Head of caudate nucleus (tissue), 42 donors: ENCODE measurements around the gene DPP10.
A peak's percentile ranks its signal among the peaks of the same experiment; 100 is the strongest.
"Not testable (repeated sequence)": the region's sequence is repeated elsewhere in the genome, so short reads cannot be mapped to it uniquely, and the experiment has no call there.

ENCODE experiments used
- DNase-seq, 42 donors: peaks; one replicate each; pipeline versions ENCODE4 v3.0.0 to v3.0.0-alpha.2; 2020 to 2021; ENCODE audit warnings: mixed read lengths in 7 of 42
- intact Hi-C: fragments of 100-400 bp; cut with DNase I; formaldehyde crosslinking; loops from one replicate; pipeline ENCODE4 v1.15.0; 2022

The DPP10 gene

GRCh38 chr2:114880046-114880445 lies 437.6 kb downstream of the DPP10 start:
- no peak for DNase-seq
- intact Hi-C loops: no loop called here

- intact Hi-C loops: no loop called here
- DNase-seq: no peak
Measured at GRCh38 chr2:114919985-114920384, 477.5 kb downstream of the DPP10 start.

GRCh38 chr2:114922076-114922475 lies 479.6 kb downstream of the DPP10 start:
- intact Hi-C loops: no loop called here
- DNase-seq: no peak

DNA sequence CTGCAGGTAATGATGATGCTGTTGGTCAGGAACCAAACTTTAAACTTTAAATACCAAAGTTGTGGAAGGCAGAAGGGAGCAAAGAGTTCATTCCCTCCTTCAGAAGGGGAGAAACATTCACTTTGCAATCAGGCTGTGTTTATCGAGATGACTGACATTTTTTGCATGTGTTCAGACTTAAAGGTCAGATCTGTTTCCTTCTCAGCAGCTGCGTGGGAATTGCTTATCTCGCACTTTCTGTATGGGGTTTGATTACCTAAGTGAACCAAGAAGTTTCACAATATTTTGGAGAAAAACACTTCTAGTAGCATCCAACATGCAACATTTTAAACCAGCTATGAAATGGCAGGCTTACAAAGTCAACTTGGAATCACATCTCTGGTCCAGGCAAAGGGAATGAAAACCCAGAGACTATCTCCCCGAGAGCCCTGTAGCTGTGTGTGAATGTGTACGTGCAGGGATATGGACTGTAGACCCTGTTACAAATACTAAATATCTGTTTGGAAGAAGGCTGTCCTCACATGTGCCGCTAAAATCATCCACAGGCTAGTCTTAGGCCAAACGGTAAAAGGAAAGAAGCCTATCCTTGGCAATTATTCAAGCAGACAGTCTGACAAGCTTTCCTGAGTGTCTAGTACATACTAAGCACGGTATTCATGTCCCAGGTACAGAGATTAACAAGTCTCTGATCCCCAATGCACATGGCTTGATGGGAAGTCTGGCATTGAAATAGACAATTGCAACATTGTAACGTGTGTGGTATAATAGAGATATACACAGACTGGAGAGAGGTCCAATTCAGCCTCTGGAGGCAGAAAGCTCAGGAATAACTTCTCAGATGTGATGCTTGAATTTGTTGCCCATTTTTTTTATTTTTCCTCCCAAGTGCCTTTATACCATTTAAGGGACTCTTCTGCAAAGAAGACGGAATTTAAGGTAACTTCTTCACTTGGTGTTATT lies 483.1 kb downstream of the DPP10 start:
- intact Hi-C loops: no loop called here
- no peak for DNase-seq

GRCh38 chr2:114926303-114926702 lies 483.9 kb downstream of the DPP10 start:
- no peak for DNase-seq
- intact Hi-C loops: no loop called here

GRCh38 chr2:114929225-114929624 lies 486.8 kb downstream of the DPP10 start:
- intact Hi-C loops: no loop called here
- DNase-seq: no peak

GRCh38 chr2:114933671-114934241 lies 491.3 kb downstream of the DPP10 start:
- DNase-seq: no peak
- intact Hi-C loops: no loop called here

DNA sequence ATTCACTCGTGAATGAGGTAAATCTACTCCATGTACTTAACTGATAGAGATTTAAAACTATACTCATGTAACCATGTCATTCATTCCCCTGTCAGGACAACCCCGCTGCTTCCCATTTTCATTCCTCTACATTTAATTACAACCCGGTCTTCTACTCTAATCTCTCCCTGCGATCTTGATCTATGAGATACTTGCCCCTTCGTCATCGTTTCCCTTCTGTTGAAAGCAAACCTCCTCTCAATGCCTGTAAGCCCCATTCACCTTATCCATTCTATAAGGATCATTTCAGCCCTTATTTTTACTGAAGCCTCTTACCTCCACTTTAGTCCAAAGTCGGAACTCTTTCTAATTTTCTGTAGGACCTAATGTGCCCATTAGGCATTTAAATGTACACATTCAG lies 492.6 kb downstream of the DPP10 start:
- DNase-seq: no peak
- intact Hi-C loops: no loop called here

DNA sequence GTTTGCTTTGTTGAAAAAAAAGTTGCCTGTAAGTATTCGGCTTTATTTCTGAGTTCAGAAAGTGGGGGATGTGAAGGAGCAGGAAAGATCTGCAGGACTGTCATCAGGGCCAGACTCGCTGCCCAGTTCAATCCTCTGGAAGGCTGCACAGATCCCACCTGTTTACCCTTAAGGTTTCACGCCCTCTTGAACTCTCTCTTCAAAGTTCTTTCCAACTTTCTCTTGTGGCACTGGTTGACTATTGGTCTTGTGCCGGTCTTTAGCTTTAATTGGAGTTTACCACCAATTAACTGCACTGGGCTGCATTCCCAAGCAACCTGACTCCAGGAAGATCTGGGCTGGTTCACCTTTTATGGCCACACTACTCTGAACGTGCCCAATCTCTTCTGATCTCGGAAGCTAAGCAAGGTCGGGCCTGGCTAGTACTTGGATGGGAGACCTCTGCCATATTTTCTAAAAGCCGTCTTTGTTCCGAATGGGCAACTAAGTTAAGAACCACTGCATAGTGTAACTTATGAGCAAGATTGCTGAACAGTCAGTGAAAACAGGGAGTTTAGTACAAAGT lies 495.0 kb downstream of the DPP10 start:
- intact Hi-C loops: no loop called here

GRCh38 chr2:114940785-114941458 lies 498.5 kb downstream of the DPP10 start:
- intact Hi-C loops: no loop called here
- DNase-seq: no peak

More for the DNA sequence above, 495.0 kb downstream of the DPP10 start:
- DNase-seq: no peak

DNA sequence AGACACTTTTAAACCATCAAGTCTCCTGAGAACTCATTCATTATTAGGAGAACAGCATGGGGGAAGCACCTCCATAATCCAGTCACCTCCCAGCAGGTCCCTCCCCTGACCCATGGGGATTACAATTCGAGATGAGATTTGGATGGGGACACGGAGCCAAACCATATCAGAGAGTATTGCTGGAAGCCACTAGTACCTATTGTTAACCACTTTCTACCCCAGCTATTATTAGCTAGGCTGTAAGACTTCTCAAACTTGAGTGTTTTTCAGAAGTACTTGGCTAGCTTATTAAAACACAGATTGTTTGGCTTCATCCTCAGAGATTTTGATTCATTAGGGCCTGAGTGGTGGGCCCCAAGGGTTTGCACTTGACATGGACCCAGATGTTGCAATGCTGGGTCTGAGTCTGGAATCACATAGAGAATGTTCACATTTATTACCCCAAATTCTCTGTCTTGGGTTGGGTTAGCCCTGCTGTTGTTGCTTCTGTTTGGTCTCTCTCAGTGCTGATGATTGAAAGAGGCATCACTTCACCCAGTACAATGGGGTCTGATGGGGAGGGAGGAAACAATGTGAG lies 506.9 kb downstream of the DPP10 start:
- intact Hi-C loops: no loop called here
- no peak for DNase-seq

DNA sequence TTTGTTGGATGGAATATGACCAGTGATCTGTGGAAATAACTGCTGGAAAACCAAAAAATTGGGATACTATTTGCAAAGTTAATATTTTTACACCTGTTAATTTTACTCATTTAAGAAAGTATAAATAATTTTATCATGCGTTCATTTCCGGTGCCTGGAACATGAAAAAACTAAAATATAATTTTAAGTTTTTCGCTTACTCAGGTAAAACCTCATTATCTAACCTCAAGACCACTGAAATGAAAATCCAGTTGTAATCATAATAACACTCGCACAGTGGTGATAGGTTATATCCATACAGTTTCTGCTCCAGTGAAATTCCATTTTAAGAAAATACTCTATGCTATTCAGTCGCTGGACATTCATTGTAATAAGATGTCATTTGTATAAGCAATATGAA lies 517.9 kb downstream of the DPP10 start:
- no peak for DNase-seq
- intact Hi-C loops: no loop called here

- intact Hi-C loops: no loop called here
- no peak for DNase-seq
Measured at GRCh38 chr2:114962532-114962931, 520.1 kb downstream of the DPP10 start.

GRCh38 chr2:114968748-114969400 lies 526.4 kb downstream of the DPP10 start:
- DNase-seq: no peak
- intact Hi-C loops: no loop called here

- intact Hi-C loops, DNase-seq: not testable (repeated sequence)
Measured at GRCh38 chr2:115004321-115004720, 561.9 kb downstream of the DPP10 start.

DNA sequence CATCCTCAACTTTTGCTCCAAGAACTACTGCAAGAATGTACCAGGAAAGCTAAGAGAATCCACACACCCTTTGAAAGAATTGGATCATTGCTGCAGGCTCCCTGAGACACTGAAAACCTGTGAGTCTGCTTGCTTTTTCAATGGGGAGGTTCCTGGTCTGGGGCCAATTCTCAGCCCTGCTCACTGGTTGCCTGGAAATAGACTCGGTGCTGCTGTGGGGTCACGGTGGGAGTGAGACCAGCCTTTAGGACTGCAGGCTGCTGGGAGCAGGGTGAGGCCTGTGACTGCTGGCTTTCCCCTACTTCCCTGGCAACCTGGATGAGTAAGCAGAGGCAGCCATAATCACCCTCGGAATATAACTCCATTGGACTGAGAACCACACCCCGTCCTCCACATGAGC lies 569.3 kb downstream of the DPP10 start:
- intact Hi-C loops: no loop called here
- peak in 1 of 42 donors; percentile 19 for DNase-seq

DNA sequence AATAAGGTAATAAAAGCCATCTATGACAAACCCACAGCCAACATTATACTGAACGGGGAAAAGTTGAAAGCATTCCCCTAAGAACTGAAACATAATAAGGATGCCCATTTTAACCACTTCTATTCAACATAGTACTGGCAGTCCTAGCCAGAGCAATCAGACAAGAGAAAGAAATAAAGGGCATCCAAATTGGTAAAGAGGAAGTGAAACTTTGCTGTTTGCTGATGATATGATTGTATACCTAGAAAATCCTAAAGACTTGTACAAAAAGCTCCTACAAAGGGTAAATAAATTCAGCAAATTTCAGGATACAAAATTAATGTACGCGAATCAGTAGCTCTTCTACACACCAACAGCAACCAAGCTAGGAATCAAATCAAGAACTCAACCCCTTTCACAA lies 579.6 kb downstream of the DPP10 start:
- intact Hi-C loops: not testable (repeated sequence)

GRCh38 chr2:115034801-115035200 lies 592.4 kb downstream of the DPP10 start:
- intact Hi-C loops: no loop called here
- DNase-seq: no peak

More for the DNA sequence above, 579.6 kb downstream of the DPP10 start:
- not testable (repeated sequence) for DNase-seq

GRCh38 chr2:115036818-115037217 lies 594.4 kb downstream of the DPP10 start:
- intact Hi-C loops: no loop called here
- no peak for DNase-seq
